Hematopoietic multipotent progenitor cell treated with erythropoietin and hydrocortisone succinate and interleukin-3 and kit ligand, for 6 days (in vitro differentiated cells): ENCODE measurements around the gene ATP5MC2.
"Not testable (repeated sequence)": the region's sequence is repeated elsewhere in the genome, so short reads cannot be mapped to it uniquely, and the experiment has no call there.

ENCODE experiments used
- DNase-seq: peaks from one replicate; pipeline ENCODE4 v3.0.0-alpha.2; 2015

Gene ATP5MC2

DNA sequence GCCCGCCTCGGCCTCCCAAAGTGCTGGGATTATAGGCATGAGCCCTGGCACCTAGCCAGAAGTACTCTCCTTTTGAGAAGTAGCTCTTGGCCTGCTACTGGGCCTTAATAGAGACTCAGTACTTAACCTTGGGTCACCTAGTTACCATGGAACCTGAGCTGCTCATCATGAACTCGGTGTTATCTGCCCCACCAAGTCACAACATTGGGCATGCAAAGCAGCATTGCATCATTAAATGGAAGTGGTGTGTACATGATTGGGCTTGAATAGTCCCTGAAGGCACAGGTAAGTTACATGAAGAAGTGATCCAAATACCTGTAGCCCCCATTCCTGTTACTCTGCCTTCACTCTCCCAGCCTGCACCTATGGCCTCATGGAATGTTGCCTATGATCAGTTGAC, 31.8 kb downstream of the ATP5MC2 start:
- DNase-seq: no peak

GRCh38 chr12:53643232-53643979, 32.5 kb downstream of the ATP5MC2 start:
- DNase-seq: no peak

- DNase-seq: no peak
Measured at GRCh38 chr12:53638057-53638456, 37.8 kb downstream of the ATP5MC2 start.

DNA sequence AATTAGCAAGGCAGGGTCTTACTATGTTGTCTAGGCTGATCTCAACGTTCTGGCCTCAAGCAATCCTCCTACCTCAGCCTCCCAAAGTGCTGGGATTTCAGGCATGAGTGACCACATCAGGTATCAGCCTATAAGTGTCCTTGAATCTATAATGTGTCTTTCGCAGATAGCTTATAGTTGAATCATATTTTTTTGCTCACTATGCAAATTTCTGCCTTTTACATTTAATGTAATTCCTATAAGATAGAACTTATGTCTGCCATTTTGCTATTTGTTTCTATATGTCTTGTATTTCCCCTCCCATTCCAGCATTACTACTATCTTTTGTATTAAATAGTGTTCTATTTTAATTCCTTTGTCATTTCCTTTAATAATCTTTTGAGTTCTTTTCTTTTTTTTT, 39.2 kb downstream of the ATP5MC2 start:
- no peak for DNase-seq

- DNase-seq: not testable (repeated sequence)
Measured at GRCh38 chr12:53635708-53636107, 40.2 kb downstream of the ATP5MC2 start.

GRCh38 chr12:53631721-53632120, 44.2 kb downstream of the ATP5MC2 start:
- no peak for DNase-seq

DNA sequence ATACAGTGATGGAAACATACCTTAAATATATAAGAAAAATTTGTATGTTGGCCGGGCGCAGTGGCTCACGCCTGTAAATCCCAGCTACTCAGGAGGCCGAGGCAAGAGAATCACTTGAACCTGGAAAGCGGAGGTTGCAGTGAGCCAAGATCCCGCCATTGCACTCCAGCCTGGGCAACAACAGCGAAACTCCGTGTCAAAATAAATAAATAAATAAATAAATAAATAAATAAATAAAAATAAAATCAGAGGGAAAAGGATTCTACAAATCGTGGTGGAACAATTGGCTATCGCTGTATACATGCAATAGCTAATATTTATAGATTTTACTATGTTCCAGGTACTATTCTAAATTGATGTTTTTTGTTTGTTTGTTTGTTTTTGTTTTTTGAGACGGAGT, 48.0 kb downstream of the ATP5MC2 start:
- DNase-seq: no peak

- peak; percentile 39 for DNase-seq
Measured at GRCh38 chr12:53626702-53627169, 49.1 kb downstream of the ATP5MC2 start.

DNA sequence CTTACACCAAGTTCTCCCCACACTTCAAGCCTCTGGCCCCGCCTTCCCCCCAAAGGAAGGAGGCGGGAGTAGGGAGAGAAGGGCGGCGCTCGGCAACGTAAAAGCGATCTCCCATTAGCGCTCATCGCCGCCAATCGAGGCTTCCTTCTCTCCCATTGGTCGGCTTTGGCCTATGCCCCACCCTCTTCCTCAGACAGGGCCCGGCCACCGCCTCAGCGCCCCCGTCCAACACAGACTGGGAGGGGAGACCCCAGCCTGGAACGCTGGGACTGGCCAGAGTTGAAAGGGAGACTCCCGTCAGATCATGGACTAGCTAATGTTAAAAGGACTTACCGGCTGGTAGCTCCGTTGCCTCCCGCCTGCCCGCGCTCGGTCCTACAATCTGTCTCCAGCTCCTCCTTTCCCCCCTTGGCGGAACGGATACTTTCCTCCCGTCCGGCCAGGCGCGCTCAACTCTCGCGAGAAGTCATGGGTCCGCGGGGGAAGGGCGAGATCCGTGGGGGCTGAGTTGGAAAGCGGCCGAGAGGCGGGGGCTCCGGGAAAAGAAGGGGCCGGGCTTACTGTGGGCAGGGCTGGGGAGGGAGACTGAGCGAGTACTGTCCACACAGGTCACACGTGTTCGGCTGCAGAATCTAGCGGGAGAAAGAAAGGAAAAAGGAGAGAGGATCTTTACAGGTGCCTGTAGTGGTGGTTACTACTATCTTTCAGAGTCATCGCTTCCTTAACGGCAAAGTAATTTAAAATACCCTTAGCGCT, 49.8 kb downstream of the ATP5MC2 start, which contains the start of gene ATF7:
Gene ATF7, minus strand, starts transcription at position 437 of the 756 bp plus-strand sequence. CDS start 25,382 bp downstream, outside the sequence.
- DNase-seq: peak; percentile 99

- DNase-seq: no peak
Measured at GRCh38 chr12:53625373-53625945, 50.4 kb downstream of the ATP5MC2 start.

- DNase-seq: no peak
Measured at GRCh38 chr12:53624956-53625355, 50.9 kb downstream of the ATP5MC2 start.

- peak; percentile 44 for DNase-seq
Measured at GRCh38 chr12:53624458-53624857, 51.4 kb downstream of the ATP5MC2 start.

DNA sequence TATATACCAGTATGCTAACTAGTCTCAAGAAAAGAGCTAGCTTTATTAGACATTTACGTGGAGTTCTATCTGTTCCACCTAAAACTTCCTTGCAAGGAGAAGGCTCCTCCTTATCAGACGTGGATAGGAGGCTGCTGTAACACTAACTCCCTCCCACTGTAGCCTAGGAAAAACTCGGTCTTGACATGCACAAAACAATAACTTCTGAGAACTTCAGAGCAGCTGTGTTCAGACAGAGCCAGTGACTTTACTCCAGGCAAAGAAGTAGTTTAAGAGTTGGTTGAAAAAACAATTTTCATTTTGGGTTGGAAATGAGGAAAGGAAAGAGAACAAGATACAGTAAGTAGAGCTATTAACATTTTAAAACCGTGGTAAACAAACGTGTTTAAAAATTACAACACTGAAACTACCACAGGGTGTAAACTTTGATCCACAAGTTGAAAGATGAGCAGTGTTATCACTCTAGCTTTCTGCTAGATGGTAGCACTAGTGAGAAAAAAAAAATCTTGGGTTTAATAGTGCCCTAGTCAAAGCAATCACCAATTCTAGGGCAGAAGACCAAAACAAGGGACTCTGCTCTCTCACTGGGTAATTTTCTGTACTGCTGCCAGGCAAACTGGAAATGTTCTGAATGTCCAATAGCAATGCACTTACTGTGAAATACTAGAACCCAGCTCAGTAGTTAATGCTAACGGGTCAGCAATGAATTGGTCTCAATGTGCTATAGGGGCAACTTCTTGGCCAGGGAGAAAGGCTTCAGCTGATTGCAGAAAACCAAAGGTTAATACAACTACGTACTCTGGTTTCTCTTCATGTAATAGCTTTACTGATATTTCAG, 52.1 kb downstream of the ATP5MC2 start:
- DNase-seq: peak; percentile 61

DNA sequence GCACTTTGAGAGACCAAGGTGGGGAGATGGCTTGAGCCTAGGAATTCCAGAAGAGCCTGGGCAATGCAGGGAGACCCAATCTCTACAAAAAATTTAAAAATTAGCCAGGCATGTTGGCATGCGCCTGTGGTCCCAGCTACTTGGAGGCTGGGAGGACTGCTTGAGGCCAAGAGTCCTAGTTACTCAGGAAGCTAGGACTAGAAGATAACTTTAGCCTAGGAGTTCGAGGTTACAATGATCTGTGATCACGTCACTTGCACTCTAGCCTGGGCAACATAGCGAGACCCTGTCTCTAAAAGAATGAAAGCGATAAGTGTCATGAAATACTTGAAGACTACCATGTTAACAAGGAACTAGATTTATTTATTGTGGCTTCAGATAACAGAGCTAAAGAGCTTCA, 53.2 kb downstream of the ATP5MC2 start:
- no peak for DNase-seq

DNA sequence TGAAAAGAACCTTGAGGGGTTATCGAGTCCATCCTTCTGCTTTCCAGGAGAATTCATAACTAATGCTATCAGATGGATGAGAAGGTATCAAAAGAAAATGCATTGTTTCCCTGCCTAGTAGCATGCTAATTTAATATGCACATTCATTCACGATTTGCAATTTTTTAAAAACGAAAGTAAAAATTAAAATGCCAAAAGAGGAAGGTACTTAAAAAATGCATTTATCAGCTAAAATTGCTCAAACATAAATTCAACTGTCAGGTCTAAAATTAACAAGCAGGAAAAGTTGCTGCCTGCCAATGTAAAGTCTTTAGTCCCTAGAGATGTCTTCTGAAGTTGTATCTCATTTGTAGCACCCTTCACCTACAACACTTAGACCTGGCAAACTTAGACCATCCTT, 57.6 kb downstream of the ATP5MC2 start:
- peak; percentile 57 for DNase-seq

DNA sequence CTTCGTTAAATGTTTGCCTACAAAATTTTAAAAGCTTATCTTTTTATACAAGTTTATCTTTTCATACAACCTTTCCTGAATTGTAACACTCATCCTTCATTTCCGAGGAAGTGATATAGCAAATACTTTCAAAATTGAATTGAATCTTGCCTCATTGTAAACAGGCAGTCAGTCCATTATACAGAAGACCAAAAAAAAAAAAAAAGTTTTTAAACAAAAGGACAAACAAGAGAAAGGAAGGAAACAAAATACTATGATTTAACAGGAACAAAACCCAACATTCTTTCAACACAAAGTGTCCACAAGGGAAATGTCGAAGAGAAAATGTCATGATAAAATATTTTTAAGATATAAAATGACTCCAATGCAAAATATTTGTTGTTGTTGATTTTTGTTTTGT, 58.2 kb downstream of the ATP5MC2 start:
- DNase-seq: peak; percentile 37

DNA sequence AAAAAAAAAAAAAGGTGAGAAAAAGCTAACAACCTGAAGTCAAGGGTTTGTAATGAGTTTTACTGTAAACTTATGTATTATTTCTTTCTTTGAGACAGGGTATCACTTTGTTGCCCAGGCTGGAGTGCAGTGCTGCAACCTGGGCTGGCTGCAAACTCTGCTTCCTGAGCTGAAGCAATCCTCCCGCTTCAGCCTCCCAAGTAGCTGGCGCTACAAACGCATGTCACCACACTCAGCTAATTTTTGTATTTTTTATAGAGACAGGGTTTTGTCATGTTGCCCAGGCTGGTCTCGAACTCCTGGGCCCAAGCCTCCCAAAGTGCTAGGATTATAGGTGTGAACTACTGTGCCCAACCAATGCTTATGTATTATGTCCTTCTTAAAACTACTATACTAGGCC, 58.9 kb downstream of the ATP5MC2 start:
- no peak for DNase-seq
